ENCODE results near the gene NDUFA8.

- TF ChIP-seq, protein P1, sequence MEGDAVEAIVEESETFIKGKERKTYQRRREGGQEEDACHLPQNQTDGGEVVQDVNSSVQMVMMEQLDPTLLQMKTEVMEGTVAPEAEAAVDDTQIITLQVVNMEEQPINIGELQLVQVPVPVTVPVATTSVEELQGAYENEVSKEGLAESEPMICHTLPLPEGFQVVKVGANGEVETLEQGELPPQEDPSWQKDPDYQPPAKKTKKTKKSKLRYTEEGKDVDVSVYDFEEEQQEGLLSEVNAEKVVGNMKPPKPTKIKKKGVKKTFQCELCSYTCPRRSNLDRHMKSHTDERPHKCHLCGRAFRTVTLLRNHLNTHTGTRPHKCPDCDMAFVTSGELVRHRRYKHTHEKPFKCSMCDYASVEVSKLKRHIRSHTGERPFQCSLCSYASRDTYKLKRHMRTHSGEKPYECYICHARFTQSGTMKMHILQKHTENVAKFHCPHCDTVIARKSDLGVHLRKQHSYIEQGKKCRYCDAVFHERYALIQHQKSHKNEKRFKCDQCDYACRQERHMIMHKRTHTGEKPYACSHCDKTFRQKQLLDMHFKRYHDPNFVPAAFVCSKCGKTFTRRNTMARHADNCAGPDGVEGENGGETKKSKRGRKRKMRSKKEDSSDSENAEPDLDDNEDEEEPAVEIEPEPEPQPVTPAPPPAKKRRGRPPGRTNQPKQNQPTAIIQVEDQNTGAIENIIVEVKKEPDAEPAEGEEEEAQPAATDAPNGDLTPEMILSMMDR (IDR thresholded peaks at IDR 0.05) = no peak
- no peak for TF ChIP-seq POLR2A (IDR thresholded peaks at IDR 0.05)
Measured at GRCh38 chr9:122197882-122198281, 38.3 kb upstream of the NDUFA8 start.
